IMR-90 (cell line): Measurements from ENCODE around the gene ZNF541. TPM values are rescaled to one million over a fixed set of nuclear protein-coding genes. Genes with fewer than 3 reads are reported as not detected.

ENCODE experiments used
- ATAC-seq: fragments of 200-7000 bp; cut with Tn5 transposase; 2 replicates; pipeline ENCODE4 v1.9.1; 2020; ENCODE audit warnings: low read depth, mild to moderate bottlenecking, moderate library complexity
- BruUV-seq: library from RNA; stranded (reverse); fragments of 400-500 nt; replicated peaks from 2 replicates; lab custom pipeline; 2021; lab: Mats Ljungman, UMichigan
- CTCF ChIA-PET: fragments of 300-600 bp; formaldehyde crosslinking; extraction: SDS; loops from one replicate; lab custom pipeline; 2021; ENCODE audit warnings: antibody characterized with exemption; lab: Yijun Ruan, JAX
- POLR2A ChIA-PET: fragments of 300-600 bp; sonication (Branson Sonifier 250); formaldehyde crosslinking; loops from one replicate; lab custom pipeline; 2022; ENCODE audit warnings: antibody characterized with exemption; ENCODE audit not compliant: unreplicated experiment; lab: Charles Lee
- DNase-seq: peaks from one replicate; pipeline ENCODE4 v3.0.0; 2013
- H2AFZ ChIP-seq: replicated peaks from 2 replicates; pipeline ENCODE3; 2013; ENCODE audit warnings: low read length, mild to moderate bottlenecking; ENCODE audit not compliant: poor library complexity
- H2AK5ac ChIP-seq: 2 replicates; pipeline ENCODE4 v1.6.1; 2013; ENCODE audit warnings: low read depth, low read length, inconsistent platforms
- H2AK9ac ChIP-seq: replicated peaks from 2 replicates; pipeline ENCODE3; 2013; ENCODE audit warnings: mild to moderate bottlenecking, low read depth, low read length, moderate library complexity; ENCODE audit not compliant: poor library complexity
- H2BK120ac ChIP-seq: 2 replicates; pipeline ENCODE4 v1.6.1; 2013; ENCODE audit warnings: low read depth, low read length, inconsistent platforms
- H2BK15ac ChIP-seq: 3 replicates; pipeline ENCODE4 v1.6.1; 2013; ENCODE audit warnings: low read depth, low read length, inconsistent platforms
- H2BK20ac ChIP-seq: 2 replicates; pipeline ENCODE4 v1.6.1; 2013; ENCODE audit warnings: low read depth, mild to moderate bottlenecking, inconsistent platforms, low read length, moderate library complexity
- H2BK5ac ChIP-seq: 2 replicates; pipeline ENCODE4 v1.6.1; 2013; ENCODE audit warnings: mild to moderate bottlenecking, low read depth, low read length, inconsistent platforms; ENCODE audit not compliant: poor library complexity, severe bottlenecking
- H3K14ac ChIP-seq: replicated peaks from 2 replicates; pipeline ENCODE4 v1.6.1; 2013; ENCODE audit warnings: low read depth, low read length, inconsistent platforms
- H3K18ac ChIP-seq: 2 replicates; pipeline ENCODE4 v1.6.1; 2013; ENCODE audit warnings: low read depth, low read length, control low read depth
- H3K23ac ChIP-seq: 2 replicates; pipeline ENCODE4 v1.6.1; 2013; ENCODE audit warnings: low read depth, low read length, inconsistent platforms
- H3K27ac ChIP-seq: 2 replicates; pipeline ENCODE4 v1.5.1; 2013; ENCODE audit warnings: mild to moderate bottlenecking, control low read depth, low read length; ENCODE audit not compliant: insufficient read depth
- H3K27me3 ChIP-seq: 2 replicates; pipeline ENCODE4 v1.6.1; 2013; ENCODE audit warnings: low read length; ENCODE audit not compliant: control insufficient read depth, insufficient read depth
- H3K36me3 ChIP-seq: 2 replicates; pipeline ENCODE4 v1.6.1; 2013; ENCODE audit warnings: low read length, mixed read lengths; ENCODE audit not compliant: control insufficient read depth, insufficient read depth
- H3K4ac ChIP-seq: 2 replicates; pipeline ENCODE4 v1.6.1; 2013; ENCODE audit warnings: low read depth, low read length, inconsistent platforms
- H3K4me1 ChIP-seq: 2 replicates; pipeline ENCODE4 v1.6.1; 2013; ENCODE audit warnings: low read length, mixed read lengths; ENCODE audit not compliant: control insufficient read depth, insufficient read depth
- H3K4me2 ChIP-seq: 2 replicates; pipeline ENCODE4 v1.6.1; 2013; ENCODE audit warnings: low read depth, mild to moderate bottlenecking, control low read depth, low read length, moderate library complexity
- H3K4me3 ChIP-seq: 2 replicates; pipeline ENCODE4 v1.5.1; 2013; ENCODE audit warnings: low read depth, mild to moderate bottlenecking, control low read depth, low read length, moderate library complexity; ENCODE audit not compliant: insufficient read depth
- H3K56ac ChIP-seq: 2 replicates; pipeline ENCODE4 v1.6.1; 2013; ENCODE audit warnings: low read length, inconsistent platforms; ENCODE audit not compliant: insufficient read depth; ENCODE audit errors: extremely low read depth
- H3K79me1 ChIP-seq, 2 experiments: 2 replicates each; pipeline ENCODE4 v1.6.1; 2013; ENCODE audit warnings: low read length in 2 of 2, inconsistent platforms in 1 of 2, low read depth in 1 of 2
- H3K9ac ChIP-seq: 2 replicates; pipeline ENCODE4 v1.6.1; 2013; ENCODE audit warnings: low read depth, low read length, control low read depth
- H3K9me1 ChIP-seq: 2 replicates; pipeline ENCODE4 v1.6.1; 2013; ENCODE audit warnings: low read length, inconsistent platforms; ENCODE audit not compliant: insufficient read depth
- H3K9me3 ChIP-seq: 2 replicates; pipeline ENCODE4 v1.6.1; 2013; ENCODE audit warnings: low read length; ENCODE audit not compliant: control insufficient read depth, insufficient read depth
- H4K20me1 ChIP-seq: 2 replicates; pipeline ENCODE4 v1.6.1; 2013; ENCODE audit warnings: low read length, inconsistent platforms; ENCODE audit not compliant: insufficient read depth
- H4K5ac ChIP-seq: 2 replicates; pipeline ENCODE4 v1.6.1; 2013; ENCODE audit warnings: mild to moderate bottlenecking, low read depth, low read length, control low read depth
- H4K8ac ChIP-seq, 2 experiments: 2 replicates each; pipeline ENCODE4 v1.6.1; 2013; ENCODE audit warnings: low read depth in 2 of 2, low read length in 2 of 2, control low read depth in 1 of 2, inconsistent platforms in 1 of 2
- H4K91ac ChIP-seq: 2 replicates; pipeline ENCODE4 v1.6.1; 2013; ENCODE audit warnings: low read depth, low read length, inconsistent platforms; ENCODE audit not compliant: insufficient read depth
- RFX5 ChIP-seq: IDR thresholded peaks from 2 replicates; pipeline ENCODE4 v1.8.0; 2012; ENCODE audit warnings: low read depth, mild to moderate bottlenecking, low read length, moderate library complexity
- WGBS, 2 experiments: methylation state at CpG; one replicate each; pipeline versions ENCODE4 v1.1.5 to v1.1.7; 2013; ENCODE audit warnings: missing lambda C conversion rate in 2 of 2; ENCODE audit not compliant: insufficient read length in 1 of 2; ENCODE audit errors: extremely low coverage in 2 of 2; 5-methylcytosine and 5-hydroxymethylcytosine counted together
- dilution Hi-C: fragments of 300-500 bp; cut with HindIII; formaldehyde crosslinking; loops from one replicate; pipeline ENCODE4 v1.14.3; 2018; ENCODE audit warnings: low sequenced_read_pairs; ENCODE audit not compliant: unreplicated experiment
- in situ Hi-C: fragments of 300-500 bp; cut with MboI; formaldehyde crosslinking; loops from 3 replicates; pipeline ENCODE4 v1.14.3; 2019; ENCODE audit warnings: low sequenced_read_pairs, inconsistent platforms, mixed read lengths
- intact Hi-C: fragments of 100-400 bp; cut with micrococcal nuclease; formaldehyde crosslinking; loops from 2 replicates; pipeline ENCODE4 v1.10.0; 2022
- polyA plus RNA-seq, 3 experiments: library from polyadenylated mRNA; depleted of rRNA; stranded (reverse); fragments of >200 nt; gene quantifications; 2 replicates each; pipeline ENCODE4 v1.2.3, GENCODE V29; 2012; ENCODE audit warnings: low replicate concordance in 1 of 3
- total RNA-seq: library from RNA; depleted of rRNA; stranded (reverse); fragments of >200 nt; gene quantifications from 2 replicates; pipeline ENCODE4 v1.2.3, GENCODE V29; 2012
- TF ChIP-seq, protein P1 (sequence below): conservative IDR thresholded peaks from 2 replicates; pipeline ENCODE4 v1.5.1; 2012; ENCODE audit warnings: mild to moderate bottlenecking, low read depth, low read length, improper control_type of control experiment

Gene ZNF541
- total and polyA plus RNA-seq, 2 of the 4 experiments (the other 2 are of a cell fraction) = not detected

DNA sequence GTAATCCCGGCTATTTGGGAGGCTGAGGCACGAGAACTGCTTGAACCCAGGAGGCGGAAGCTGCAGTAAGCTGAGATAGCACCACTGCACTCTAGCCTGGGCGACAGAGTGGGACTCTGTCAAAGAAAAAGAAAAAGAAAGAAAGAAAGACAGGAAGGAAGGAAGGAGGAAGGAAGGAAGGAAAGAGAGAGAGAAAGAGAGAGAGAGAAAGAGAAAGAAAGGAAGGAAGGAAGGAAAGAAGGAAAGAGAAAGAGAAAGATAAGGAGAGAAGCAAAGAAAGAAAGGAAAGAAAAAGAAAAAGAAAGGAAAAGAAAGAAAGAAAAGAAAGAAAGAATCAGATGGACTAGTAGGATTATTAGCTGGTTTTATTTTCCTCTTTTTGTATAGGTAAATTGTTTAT, 22.8 kb downstream of the ZNF541 start:
- intact Hi-C loops = no loop called here
- CTCF ChIA-PET = no interaction called here
- in situ Hi-C loops = no loop called here

More for the DNA sequence above, 22.8 kb downstream of the ZNF541 start:
- no peak overlapping the region for H2BK15ac ChIP-seq
- POLR2A ChIA-PET = no interaction called here
- H3K4me3 ChIP-seq = no peak overlapping the region
- no peak overlapping the region for H3K18ac ChIP-seq
- H2BK20ac ChIP-seq = no peak overlapping the region
- no peak for TF ChIP-seq RFX5
- TF ChIP-seq, protein P1, sequence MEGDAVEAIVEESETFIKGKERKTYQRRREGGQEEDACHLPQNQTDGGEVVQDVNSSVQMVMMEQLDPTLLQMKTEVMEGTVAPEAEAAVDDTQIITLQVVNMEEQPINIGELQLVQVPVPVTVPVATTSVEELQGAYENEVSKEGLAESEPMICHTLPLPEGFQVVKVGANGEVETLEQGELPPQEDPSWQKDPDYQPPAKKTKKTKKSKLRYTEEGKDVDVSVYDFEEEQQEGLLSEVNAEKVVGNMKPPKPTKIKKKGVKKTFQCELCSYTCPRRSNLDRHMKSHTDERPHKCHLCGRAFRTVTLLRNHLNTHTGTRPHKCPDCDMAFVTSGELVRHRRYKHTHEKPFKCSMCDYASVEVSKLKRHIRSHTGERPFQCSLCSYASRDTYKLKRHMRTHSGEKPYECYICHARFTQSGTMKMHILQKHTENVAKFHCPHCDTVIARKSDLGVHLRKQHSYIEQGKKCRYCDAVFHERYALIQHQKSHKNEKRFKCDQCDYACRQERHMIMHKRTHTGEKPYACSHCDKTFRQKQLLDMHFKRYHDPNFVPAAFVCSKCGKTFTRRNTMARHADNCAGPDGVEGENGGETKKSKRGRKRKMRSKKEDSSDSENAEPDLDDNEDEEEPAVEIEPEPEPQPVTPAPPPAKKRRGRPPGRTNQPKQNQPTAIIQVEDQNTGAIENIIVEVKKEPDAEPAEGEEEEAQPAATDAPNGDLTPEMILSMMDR = no peak
- 80% methylated on average over 1 of the region's 4 CpGs; no CpG with 5 or more reads in 1 of the 2 experiments for WGBS, 2 experiments
- ATAC-seq (no peak), DNase-seq (no peak)
- H4K91ac ChIP-seq = no peak overlapping the region
- H2BK5ac ChIP-seq = no peak overlapping the region
- no peaks in the 10 kb centered on the region for H4K20me1 ChIP-seq
- H3K9me1 ChIP-seq = no peaks in the 10 kb centered on the region
- no peaks in the 10 kb centered on the region for H3K9me3 ChIP-seq
- no peaks in the 10 kb centered on the region for H3K36me3 ChIP-seq
- no peak overlapping the region for H2AK5ac ChIP-seq
- no peak overlapping the region for H3K9ac ChIP-seq
- no TSS peak for BruUV-seq
- H2AK9ac ChIP-seq = no peak overlapping the region
- no peak overlapping the region for H4K8ac ChIP-seq
- H4K5ac ChIP-seq = no peak overlapping the region
- H3K4ac ChIP-seq = no peak overlapping the region
- no peaks in the 10 kb centered on the region for H3K4me1 ChIP-seq
- no peak overlapping the region for H3K27ac ChIP-seq
- no peak overlapping the region for H3K56ac ChIP-seq
- no peak overlapping the region for H3K23ac ChIP-seq
- H3K27me3 ChIP-seq = peaks cover 36% of the 10 kb centered on the region
- dilution Hi-C loops = no loop called here
- no peaks in the 10 kb centered on the region for H3K79me1 ChIP-seq
- no peak overlapping the region for H2AFZ ChIP-seq
- no peak overlapping the region for H2BK120ac ChIP-seq
- H3K4me2 ChIP-seq = no peak overlapping the region
- H3K14ac ChIP-seq = no peak overlapping the region
